NCI-H1436 (cell line): ENCODE results near the gene MAEL.

Experiments used
- DNase-seq: peaks from one replicate; lab custom pipeline; 2025; lab: John Stamatoyannopoulos, UW

MAEL gene

GRCh38 chr1:166988974-166989515 is at the start of gene MAEL:
Gene MAEL (plus strand): TSS chr1:166989280. CDS start chr1:166989353, 73 bp downstream.
- no peak for DNase-seq

GRCh38 chr1:166939741-166940375 is 49.2 kb upstream of the MAEL start:
- DNase-seq, result no peak

- DNase-seq, result no peak
Measured at GRCh38 chr1:166944186-166944967, 44.7 kb upstream of the MAEL start.

- DNase-seq, result no peak
Measured at GRCh38 chr1:166947398-166948043, 41.6 kb upstream of the MAEL start.

GRCh38 chr1:166948856-166949350 is 40.2 kb upstream of the MAEL start:
- no peak for DNase-seq

GRCh38 chr1:166950156-166950555 is 38.9 kb upstream of the MAEL start:
- DNase-seq, result no peak

GRCh38 chr1:166951050-166951449 is 38.0 kb upstream of the MAEL start:
- DNase-seq, result no peak

- DNase-seq, result no peak
Measured at GRCh38 chr1:166952002-166952746, 36.9 kb upstream of the MAEL start.

GRCh38 chr1:166953491-166953890 is 35.6 kb upstream of the MAEL start:
- no peak for DNase-seq

GRCh38 chr1:166956057-166956850 is 32.8 kb upstream of the MAEL start:
- DNase-seq, result no peak

GRCh38 chr1:166956872-166957271 is 32.2 kb upstream of the MAEL start:
- no peak for DNase-seq

- DNase-seq, result no peak
Measured at GRCh38 chr1:166960858-166961474, 28.1 kb upstream of the MAEL start.

- no peak for DNase-seq
Measured at GRCh38 chr1:166969074-166969677, 19.9 kb upstream of the MAEL start.

- no peak for DNase-seq
Measured at GRCh38 chr1:166971252-166971651, 17.8 kb upstream of the MAEL start.

- DNase-seq, result no peak
Measured at GRCh38 chr1:166972193-166972592, 16.9 kb upstream of the MAEL start.

GRCh38 chr1:166972826-166973225 is 16.3 kb upstream of the MAEL start:
- DNase-seq, result no peak

GRCh38 chr1:166974647-166975345 is 14.3 kb upstream of the MAEL start:
- no peak for DNase-seq

- DNase-seq, result peak; percentile 38
Measured at GRCh38 chr1:166975361-166976129, 13.5 kb upstream of the MAEL start, which contains the start of gene ILDR2. Gene ILDR2 (minus strand): TSS chr1:166975540. CDS start chr1:166975268, 272 bp downstream.

- DNase-seq, result no peak
Measured at GRCh38 chr1:166977951-166978350, 11.1 kb upstream of the MAEL start.
